H1 (cell line): Measurements from ENCODE around the gene KDM2A. TPM values are rescaled to one million over a fixed set of nuclear protein-coding genes. Genes with fewer than 3 reads are reported as not detected.

Experiments used
- CTCF ChIA-PET: fragments of 300-600 bp; sonication (Branson Sonifier 250); formaldehyde crosslinking; loops from one replicate; lab custom pipeline; 2021; ENCODE audit not compliant: partially characterized antibody; lab: Charles Lee
- POLR2A ChIA-PET: fragments of 300-600 bp; sonication (Branson Sonifier 250); formaldehyde crosslinking; loops from one replicate; lab custom pipeline; 2021; ENCODE audit warnings: inconsistent platforms; ENCODE audit not compliant: partially characterized antibody; lab: Charles Lee
- DNase-seq, 2 experiments: peaks; one replicate each; pipeline versions ENCODE4 v3.0.0 to v3.0.0-alpha.2; 2010 to 2022; ENCODE audit warnings: low spot score in 2 of 2, low read depth in 1 of 2, mixed read lengths in 1 of 2
- FAIRE-seq: peaks from 2 replicates; lab custom pipeline; 2011; peaks lifted over from hg19 to GRCh38; lab: Jason Lieb, UNC
- H2AFZ ChIP-seq: 2 replicates; pipeline ENCODE4 v1.8.1; 2012; ENCODE audit warnings: low read length, inconsistent platforms
- H2AK5ac ChIP-seq: 2 replicates; pipeline ENCODE4 v1.6.1; 2013; ENCODE audit warnings: low read depth, low read length
- H2BK120ac ChIP-seq: replicated peaks from 2 replicates; pipeline ENCODE3; 2013; ENCODE audit warnings: low read depth, low read length, inconsistent platforms
- H2BK12ac ChIP-seq: 2 replicates; pipeline ENCODE4 v1.6.1; 2013; ENCODE audit warnings: low read depth, low read length
- H2BK15ac ChIP-seq: 2 replicates; pipeline ENCODE4 v1.6.1; 2013; ENCODE audit warnings: low read length
- H2BK20ac ChIP-seq: 2 replicates; pipeline ENCODE4 v1.6.1; 2013; ENCODE audit warnings: low read length
- H2BK5ac ChIP-seq: 2 replicates; pipeline ENCODE4 v1.6.1; 2013; ENCODE audit warnings: low read depth, low read length
- H3K14ac ChIP-seq: 2 replicates; pipeline ENCODE4 v1.6.1; 2013; ENCODE audit warnings: inconsistent platforms; ENCODE audit not compliant: insufficient read length
- H3K18ac ChIP-seq: 2 replicates; pipeline ENCODE4 v1.6.1; 2013; ENCODE audit warnings: low read length; ENCODE audit errors: extremely low read depth
- H3K23ac ChIP-seq: 2 replicates; pipeline ENCODE4 v1.6.1; 2013; ENCODE audit warnings: inconsistent platforms; ENCODE audit not compliant: insufficient read length
- H3K23me2 ChIP-seq: 2 replicates; pipeline ENCODE4 v1.6.1; 2013; ENCODE audit warnings: low read depth, low read length
- H3K27ac ChIP-seq: 2 replicates; pipeline ENCODE4 v1.6.1; 2011; ENCODE audit warnings: low read depth, low read length, inconsistent platforms
- H3K27me3 ChIP-seq, 4 experiments: replicated peaks in 1 of 4; 1 replicate in 1 of 4; 2 replicates in 3 of 4; pipeline versions ENCODE4 v1.6.1 to v1.8.1; 2011 to 2013; ENCODE audit warnings: low read length in 3 of 4, mild to moderate bottlenecking in 3 of 4, inconsistent platforms in 2 of 4, mixed read lengths in 2 of 4, moderate library complexity in 1 of 4; ENCODE audit not compliant: control insufficient read depth in 3 of 4, insufficient read depth in 3 of 4; ENCODE audit errors: extremely low read depth in 1 of 4
- H3K36me3 ChIP-seq, 4 experiments: 2 replicates each; pipeline versions ENCODE4 v1.6.1 to v1.8.1; 2011 to 2013; ENCODE audit warnings: mild to moderate bottlenecking in 4 of 4, low read length in 3 of 4, moderate library complexity in 2 of 4, control low read depth in 1 of 4, inconsistent platforms in 1 of 4; ENCODE audit not compliant: insufficient read depth in 4 of 4, control insufficient read depth in 2 of 4
- H3K4ac ChIP-seq: replicated peaks from 2 replicates; pipeline ENCODE3; 2013; ENCODE audit warnings: low read length, low read depth, mixed read lengths, inconsistent platforms; ENCODE audit not compliant: insufficient read length
- H3K4me1 ChIP-seq, 4 experiments: replicated peaks in 1 of 4; 1 replicate in 1 of 4; 2 replicates in 3 of 4; pipeline versions ENCODE4 v1.6.1 to v1.8.1; 2011 to 2013; ENCODE audit warnings: low read length in 3 of 4, inconsistent platforms in 2 of 4, mixed read lengths in 1 of 4; ENCODE audit not compliant: insufficient read depth in 4 of 4, control insufficient read depth in 3 of 4
- H3K4me2 ChIP-seq, 2 experiments: 2 replicates each; pipeline versions ENCODE4 v1.6.1 to v1.8.1; 2011 to 2013; ENCODE audit warnings: low read depth in 2 of 2, low read length in 2 of 2, control low read depth in 1 of 2, inconsistent platforms in 1 of 2, mild to moderate bottlenecking in 1 of 2; ENCODE audit not compliant: insufficient read depth in 1 of 2
- H3K4me3 ChIP-seq, 4 experiments: fragments of 200-600, 300-600 bp in 1 of 4; sonication (generic), shearing (Covaris generic), sonication (Bioruptor Twin) in 1 of 4; 2 replicates each; pipeline versions ENCODE4 v1.5.1 to v1.8.1; 2011 to 2016; ENCODE audit warnings: low read length in 4 of 4, low read depth in 3 of 4, control low read depth in 2 of 4, inconsistent platforms in 2 of 4, mild to moderate bottlenecking in 2 of 4, mixed read lengths in 1 of 4, moderate library complexity in 1 of 4; ENCODE audit not compliant: insufficient read depth in 2 of 4; ENCODE audit errors: extremely low read depth in 1 of 4
- H3K56ac ChIP-seq: replicated peaks from 2 replicates; pipeline ENCODE3; 2013; ENCODE audit warnings: low read depth, mild to moderate bottlenecking, mixed read lengths, low read length, inconsistent platforms; ENCODE audit not compliant: insufficient read length
- H3K79me1 ChIP-seq: 2 replicates; pipeline ENCODE4 v1.6.1; 2013; ENCODE audit warnings: low read depth, low read length, control low read depth
- H3K79me2 ChIP-seq, 2 experiments: 2 replicates each; pipeline versions ENCODE4 v1.6.1 to v1.8.1; 2012 to 2013; ENCODE audit warnings: low read length in 2 of 2, mild to moderate bottlenecking in 2 of 2, inconsistent platforms in 1 of 2; ENCODE audit not compliant: insufficient read depth in 2 of 2, control insufficient read depth in 1 of 2
- H3K9ac ChIP-seq, 4 experiments: replicated peaks in 1 of 4; 1 replicate in 1 of 4; 2 replicates in 3 of 4; pipeline versions ENCODE4 v1.6.1 to v1.8.1; 2011 to 2013; ENCODE audit warnings: low read depth in 3 of 4, low read length in 3 of 4, control low read depth in 2 of 4, mild to moderate bottlenecking in 2 of 4, moderate library complexity in 2 of 4, inconsistent platforms in 1 of 4; ENCODE audit errors: extremely low read depth in 1 of 4
- H3K9me3 ChIP-seq, 2 experiments: 2 replicates each; pipeline versions ENCODE4 v1.6.1 to v1.8.1; 2012 to 2013; ENCODE audit warnings: mild to moderate bottlenecking in 2 of 2, moderate library complexity in 2 of 2, control low read depth in 1 of 2, inconsistent platforms in 1 of 2, low read depth in 1 of 2, low read length in 1 of 2, mixed read lengths in 1 of 2; ENCODE audit not compliant: insufficient read depth in 2 of 2
- H4K20me1 ChIP-seq, 2 experiments: replicated peaks in 1 of 2; 2 replicates each; pipeline versions ENCODE3 to v1.8.1; 2011 to 2013; ENCODE audit warnings: inconsistent platforms in 2 of 2, low read length in 2 of 2, mild to moderate bottlenecking in 1 of 2; ENCODE audit not compliant: insufficient read depth in 2 of 2, control insufficient read depth in 1 of 2
- H4K5ac ChIP-seq: 2 replicates; pipeline ENCODE4 v1.6.1; 2013; ENCODE audit warnings: low read length, low read depth, mixed read lengths, inconsistent platforms; ENCODE audit not compliant: insufficient read length
- H4K8ac ChIP-seq: 2 replicates; pipeline ENCODE4 v1.8.0; 2013; ENCODE audit warnings: mild to moderate bottlenecking, moderate library complexity, low read length, inconsistent platforms; ENCODE audit not compliant: insufficient read depth; ENCODE audit errors: extremely low read depth
- H4K91ac ChIP-seq: replicated peaks from 2 replicates; pipeline ENCODE3; 2013; ENCODE audit warnings: low read length, mixed read lengths, inconsistent platforms; ENCODE audit not compliant: insufficient read length
- BRCA1 ChIP-seq: IDR thresholded peaks from 2 replicates; pipeline ENCODE4 v1.6.1; 2012; ENCODE audit warnings: low read depth, low read length, improper control_type of control experiment
- CBX5 ChIP-seq: fragments of 300-800, 300-1000 bp; sonication (generic); IDR thresholded peaks from 2 replicates; pipeline ENCODE4 v1.7.1; 2016; ENCODE audit warnings: antibody characterized with exemption, low read length, low read depth
- CBX8 ChIP-seq: fragments of 300-800, 300-1000 bp; sonication (generic); IDR thresholded peaks from 2 replicates; pipeline ENCODE4 v1.7.1; 2016; ENCODE audit warnings: low read depth, low read length, borderline replicate concordance
- CEBPB ChIP-seq: IDR thresholded peaks from 2 replicates; pipeline ENCODE4 v1.6.1; 2012; ENCODE audit warnings: low read depth, low read length
- CHD2 ChIP-seq: IDR thresholded peaks from 2 replicates; pipeline ENCODE4 v1.6.1; 2012; ENCODE audit warnings: low read length, improper control_type of control experiment
- EP300 ChIP-seq, 2 experiments: IDR thresholded peaks; 1 replicate in 1 of 2; 2 replicates in 1 of 2; pipeline ENCODE4 v1.6.1; 2011 to 2012; ENCODE audit warnings: low read depth in 2 of 2, low read length in 2 of 2, mild to moderate bottlenecking in 2 of 2, borderline replicate concordance in 1 of 2, inconsistent platforms in 1 of 2, moderate library complexity in 1 of 2
- HDAC6 ChIP-seq: IDR thresholded peaks from one replicate; pipeline ENCODE4 v1.7.1; 2012; ENCODE audit warnings: low read depth, mild to moderate bottlenecking, inconsistent platforms, low read length, moderate library complexity
- JUN ChIP-seq: IDR thresholded peaks from 2 replicates; pipeline ENCODE4 v1.6.1; 2011; ENCODE audit warnings: low read depth, mild to moderate bottlenecking, improper control_type of control experiment, low read length
- POLR2AphosphoS5 ChIP-seq: IDR thresholded peaks from 2 replicates; pipeline ENCODE4 v1.6.1; 2011; ENCODE audit warnings: low read depth, low read length
- ZNF274 ChIP-seq: IDR thresholded peaks from 2 replicates; pipeline ENCODE4 v1.7.0; 2012; ENCODE audit warnings: low read length, borderline replicate concordance; ENCODE audit errors: extremely low read depth
- WGBS, 2 experiments: shearing (Covaris generic) in 1 of 2; methylation state at CpG; one replicate each; pipeline versions ENCODE4 v1.1.6 to v1.1.7; 2013 to 2015; ENCODE audit warnings: low lambda C conversion rate in 2 of 2, mixed read lengths in 2 of 2, inconsistent platforms in 1 of 2, low coverage in 1 of 2, missing lambda C conversion rate in 1 of 2; ENCODE audit not compliant: insufficient replicate concordance in 2 of 2, insufficient coverage in 1 of 2, insufficient read length in 1 of 2; ENCODE audit errors: extremely low coverage in 1 of 2, missing lambda C conversion rate in 1 of 2; 5-methylcytosine and 5-hydroxymethylcytosine counted together
- polyA plus RNA-seq, 7 experiments: library from polyadenylated mRNA; depleted of rRNA in 3 of 7; stranded (reverse) in 5 of 7; unstranded in 2 of 7; fragments of >200 nt in 5 of 7; fragments of 200-250 nt in 2 of 7; gene quantifications; 1 replicate in 5 of 7; 2 replicates in 1 of 7; 4 replicates in 1 of 7; pipeline versions ENCODE4 v1.2.1 to v1.2.3, GENCODE V29; 2011 to 2013; ENCODE audit warnings: missing spikeins in 2 of 7, mixed read lengths in 2 of 7
- total RNA-seq: library from RNA; stranded (reverse); fragmentation: NEBNext Ultra II Directional; extraction: Animal tissue kit (Norgen Biotek cat#: 25700); gene quantifications from 2 replicates; pipeline ENCODE4 v1.2.1, GENCODE V29; 2021
- TF ChIP-seq, protein P1 (sequence below): IDR thresholded peaks from 2 replicates; pipeline ENCODE4 v1.6.1; 2012; ENCODE audit warnings: low read length, inconsistent platforms
- TF ChIP-seq, protein P2 (sequence below): IDR thresholded peaks from 2 replicates; pipeline ENCODE4 v1.6.1; 2011; ENCODE audit warnings: low read length, improper control_type of control experiment

KDM2A gene
- total and polyA plus RNA-seq, 2 of the 8 experiments (the other 6 are each of a cell fraction or from before 2014, with no cell fraction given), result 55.4 to 66.2 TPM

- Histone ChIP-seq H3K23me2 (no peaks in the 10 kb centered on the region), H3K9me3 (no peaks in the 10 kb centered on the region), H3K4ac (no peak overlapping the region), H3K36me3 (no peaks in the 10 kb centered on the region), H3K27me3 (no peaks in the 10 kb centered on the region), H3K23ac (no peak overlapping the region), H3K27ac (no peak overlapping the region), H2BK120ac (no peak overlapping the region), H2BK5ac (no peak overlapping the region), H3K9ac (no peak overlapping the region), H3K4me1 (no peaks in the 10 kb centered on the region), H3K4me2 (no peak overlapping the region), H3K79me2 (peaks cover 0 to 84% of the 10 kb centered on the region in 2 experiments; a peak in 3 of 4 replicates), H2BK15ac (no peak overlapping the region), H3K79me1 (no peaks in the 10 kb centered on the region; the same call in 1 of the 2 replicates), H3K14ac (no peak overlapping the region), H4K91ac (no peak overlapping the region), H2BK20ac (no peak overlapping the region), H2BK12ac (no peak overlapping the region), H4K8ac (no peak overlapping the region), H2AK5ac (no peak overlapping the region), H3K18ac (no peak overlapping the region), H3K56ac (no peak overlapping the region), H3K4me3 (no peak overlapping the region), H4K20me1 (peaks cover 4 to 5% of the 10 kb centered on the region in 2 experiments), H4K5ac (no peak overlapping the region), H2AFZ (no peak overlapping the region)
- CTCF ChIA-PET, result interaction anchor here (1.1 to 4.4 kb wide), 2 partner anchors 9 to 83 kb away, joined by 4 to 31 read pairs; no protein-coding TSS in a partner anchor
- POLR2A ChIA-PET, result interaction anchor here (1.0 kb wide), 1 partner anchor 46 kb away, joined by 3 read pairs; the partner anchor contains the start of gene KDM2A
- TF ChIP-seq ZNF274 (no peak), HDAC6 (no peak), EP300 (IDR thresholded peaks at IDR 0.05; ENCODE audit: borderline replicate concordance in 1 of 2, low read depth in 2 of 2, low read length in 2 of 2) (no peak), CBX8 (no peak), JUN (no peak), CBX5 (no peak), POLR2AphosphoS5 (no peak), CEBPB (no peak), BRCA1 (no peak), CHD2 (no peak)
- TF ChIP-seq, protein P1, sequence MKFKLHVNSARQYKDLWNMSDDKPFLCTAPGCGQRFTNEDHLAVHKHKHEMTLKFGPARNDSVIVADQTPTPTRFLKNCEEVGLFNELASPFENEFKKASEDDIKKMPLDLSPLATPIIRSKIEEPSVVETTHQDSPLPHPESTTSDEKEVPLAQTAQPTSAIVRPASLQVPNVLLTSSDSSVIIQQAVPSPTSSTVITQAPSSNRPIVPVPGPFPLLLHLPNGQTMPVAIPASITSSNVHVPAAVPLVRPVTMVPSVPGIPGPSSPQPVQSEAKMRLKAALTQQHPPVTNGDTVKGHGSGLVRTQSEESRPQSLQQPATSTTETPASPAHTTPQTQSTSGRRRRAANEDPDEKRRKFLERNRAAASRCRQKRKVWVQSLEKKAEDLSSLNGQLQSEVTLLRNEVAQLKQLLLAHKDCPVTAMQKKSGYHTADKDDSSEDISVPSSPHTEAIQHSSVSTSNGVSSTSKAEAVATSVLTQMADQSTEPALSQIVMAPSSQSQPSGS, result no peak
- TF ChIP-seq, protein P2, sequence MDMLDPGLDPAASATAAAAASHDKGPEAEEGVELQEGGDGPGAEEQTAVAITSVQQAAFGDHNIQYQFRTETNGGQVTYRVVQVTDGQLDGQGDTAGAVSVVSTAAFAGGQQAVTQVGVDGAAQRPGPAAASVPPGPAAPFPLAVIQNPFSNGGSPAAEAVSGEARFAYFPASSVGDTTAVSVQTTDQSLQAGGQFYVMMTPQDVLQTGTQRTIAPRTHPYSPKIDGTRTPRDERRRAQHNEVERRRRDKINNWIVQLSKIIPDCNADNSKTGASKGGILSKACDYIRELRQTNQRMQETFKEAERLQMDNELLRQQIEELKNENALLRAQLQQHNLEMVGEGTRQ, result no peak
- DNase-seq, result no peak
- no peak for FAIRE-seq
- WGBS, 2 experiments, result 94% methylated on average over 1 of the region's 1 CpG; no CpG with 5 or more reads in 1 of the 2 experiments
Observed at GRCh38 chr11:67165623-67166022, 46.6 kb downstream of the KDM2A start.
